Hepatocyte (in vitro differentiated cells): ENCODE results near the gene KIAA0319L. TPM values are rescaled to one million over a fixed set of nuclear protein-coding genes. Genes with fewer than 3 reads are reported as not detected.
"Not testable (repeated sequence)": the region's sequence is repeated elsewhere in the genome, so short reads cannot be mapped to it uniquely, and the experiment has no call there.

ENCODE experiments used
- DNase-seq: peaks from one replicate; pipeline ENCODE4 v3.0.0-alpha.2; 2016; ENCODE audit warnings: low spot score
- H2AFZ ChIP-seq: fragments of 200-600 bp; sonication (generic); 2 replicates; pipeline ENCODE4 v1.6.0; 2016; ENCODE audit warnings: antibody characterized with exemption, mild to moderate bottlenecking
- H3K27ac ChIP-seq: fragments of 200-600 bp; sonication (generic); 2 replicates; pipeline ENCODE4 v1.5.1; 2016; ENCODE audit warnings: mild to moderate bottlenecking
- H3K27me3 ChIP-seq: fragments of 200-600 bp; sonication (generic); 2 replicates; pipeline ENCODE4 v1.6.1; 2016
- H3K36me3 ChIP-seq: fragments of 200-600 bp; sonication (generic); replicated peaks from 2 replicates; pipeline ENCODE4 v1.5.1; 2016; ENCODE audit warnings: low read depth; ENCODE audit not compliant: insufficient read depth
- H3K4me1 ChIP-seq: fragments of 200-600 bp; sonication (generic); 2 replicates; pipeline ENCODE4 v1.5.1; 2016; ENCODE audit warnings: mild to moderate bottlenecking, moderate library complexity; ENCODE audit not compliant: insufficient read depth
- H3K4me2 ChIP-seq: fragments of 200-600 bp; sonication (generic); 2 replicates; pipeline ENCODE4 v1.6.0; 2016
- H3K4me3 ChIP-seq: fragments of 200-600 bp; sonication (generic); 2 replicates; pipeline ENCODE4 v1.5.1; 2016; ENCODE audit warnings: mild to moderate bottlenecking
- H3K79me2 ChIP-seq: fragments of 200-600 bp; sonication (generic); 2 replicates; pipeline ENCODE4 v1.6.0; 2017; ENCODE audit warnings: mild to moderate bottlenecking
- H3K9me2 ChIP-seq: fragments of 200-600 bp; sonication (generic); replicated peaks from 2 replicates; pipeline ENCODE4 v1.6.0; 2017; ENCODE audit warnings: mild to moderate bottlenecking; ENCODE audit not compliant: insufficient read depth
- H3K9me3 ChIP-seq: fragments of 200-600 bp; sonication (generic); 2 replicates; pipeline ENCODE4 v1.5.1; 2016; ENCODE audit warnings: low read depth, mild to moderate bottlenecking
- H4K20me1 ChIP-seq: fragments of 200-600 bp; sonication (generic); 2 replicates; pipeline ENCODE4 v1.6.0; 2016; ENCODE audit warnings: mild to moderate bottlenecking; ENCODE audit not compliant: insufficient read depth, poor library complexity, severe bottlenecking
- CTCF ChIP-seq: fragments of 200-600 bp; sonication (generic); IDR thresholded peaks from 2 replicates; pipeline ENCODE4 v1.5.1; 2016; ENCODE audit warnings: antibody characterized with exemption, mild to moderate bottlenecking; ENCODE audit not compliant: poor library complexity
- EZH2 ChIP-seq: fragments of 200-600 bp; sonication (generic); IDR thresholded peaks from 2 replicates; pipeline ENCODE4 v1.6.1; 2016; ENCODE audit warnings: antibody characterized with exemption, mild to moderate bottlenecking, borderline replicate concordance
- EZH2phosphoT487 ChIP-seq: fragments of 200-600 bp; sonication (generic); IDR thresholded peaks from one replicate; pipeline ENCODE4 v1.6.1; 2018; ENCODE audit warnings: antibody characterized with exemption, mild to moderate bottlenecking, low read depth, moderate library complexity; ENCODE audit not compliant: unreplicated experiment, severe bottlenecking
- WGBS: methylation state at CpG from one replicate; pipeline ENCODE4 v1.1.6; 2016; ENCODE audit warnings: low lambda C conversion rate; ENCODE audit errors: missing lambda C conversion rate; 5-methylcytosine and 5-hydroxymethylcytosine counted together
- polyA plus RNA-seq: library from polyadenylated mRNA; unstranded; fragments of >200 nt; fragmentation: Nextera tagmentation; extraction: Ambion mirVana; gene quantifications from 2 replicates; pipeline ENCODE4 v1.2.1, GENCODE V29; 2016
- total RNA-seq: library from RNA; depleted of rRNA; stranded (reverse); fragments of >200 nt; gene quantifications from 2 replicates; pipeline ENCODE4 v1.2.3, GENCODE V29; 2014

KIAA0319L gene
- total and polyA plus RNA-seq, 2 experiments from 2014 or later, result 56.3 to 77.7 TPM

DNA sequence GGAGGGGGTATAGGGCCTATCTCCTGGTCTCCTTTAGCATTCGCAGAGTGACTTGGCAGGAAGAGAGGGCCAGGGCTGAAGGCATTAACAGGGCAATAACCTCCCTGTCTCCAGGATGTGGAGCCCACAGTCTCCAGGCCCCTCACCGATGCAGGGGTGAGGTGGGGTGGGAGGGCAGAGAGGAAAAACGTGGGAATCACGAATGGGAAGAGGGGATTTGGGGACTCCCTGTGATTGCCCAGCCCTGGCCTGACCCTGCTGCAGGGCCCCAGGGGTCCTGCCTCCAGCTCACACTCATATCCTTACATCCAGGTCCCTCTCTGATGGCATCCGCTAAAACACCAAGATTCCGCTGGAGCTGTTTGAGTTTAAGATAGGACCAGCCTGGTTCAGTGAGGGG lies 30.5 kb upstream of the KIAA0319L start:
- Histone ChIP-seq H3K9me3 (no peaks in the 10 kb centered on the region), H3K27ac (no peak overlapping the region), H3K4me3 (no peak overlapping the region), H3K4me2 (no peak overlapping the region), H3K27me3 (no peaks in the 10 kb centered on the region), H3K9me2 (no peaks in the 10 kb centered on the region), H2AFZ (no peak overlapping the region), H3K4me1 (no peaks in the 10 kb centered on the region), H4K20me1 (no peaks in the 10 kb centered on the region), H3K79me2 (no peaks in the 10 kb centered on the region), H3K36me3 (no peaks in the 10 kb centered on the region)
- WGBS, result 76% methylated on average over 6 of the region's 6 CpGs
- TF ChIP-seq EZH2 (no peak), EZH2phosphoT487 (no peak), CTCF (no peak)
- no peak for DNase-seq

DNA sequence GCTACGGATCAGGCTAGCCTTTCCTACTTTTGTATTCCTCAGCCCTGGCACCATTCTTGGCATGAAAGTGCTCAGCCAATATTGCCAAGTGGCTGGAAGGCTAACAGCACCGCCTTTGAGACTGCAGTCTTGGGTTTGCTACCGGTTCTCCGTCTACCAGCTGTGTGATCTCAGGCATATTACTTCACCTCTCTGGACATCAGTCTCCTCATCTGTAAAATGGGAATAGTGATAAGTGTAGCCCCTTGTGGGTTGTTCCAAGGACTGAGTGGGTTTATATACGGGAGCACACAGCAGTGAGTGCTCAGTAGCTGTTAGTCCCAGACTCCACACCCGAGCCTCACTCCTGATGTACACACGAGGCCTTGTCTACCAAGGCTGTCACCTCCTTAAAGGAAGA lies 29.6 kb upstream of the KIAA0319L start:
- H3K27ac ChIP-seq, result no peak overlapping the region
- TF ChIP-seq CTCF (no peak), EZH2phosphoT487 (no peak), EZH2 (no peak)
- 93% methylated on average over 7 of the region's 7 CpGs for WGBS
- no peaks in the 10 kb centered on the region for H3K27me3 ChIP-seq
- no peak overlapping the region for H3K4me2 ChIP-seq
- no peaks in the 10 kb centered on the region for H3K4me1 ChIP-seq
- no peaks in the 10 kb centered on the region for H3K79me2 ChIP-seq
- DNase-seq, result no peak
- H3K9me2 ChIP-seq, result no peaks in the 10 kb centered on the region
- H3K9me3 ChIP-seq, result no peaks in the 10 kb centered on the region
- no peak overlapping the region for H3K4me3 ChIP-seq
- H3K36me3 ChIP-seq, result no peaks in the 10 kb centered on the region
- no peak overlapping the region for H2AFZ ChIP-seq
- no peaks in the 10 kb centered on the region for H4K20me1 ChIP-seq

GRCh38 chr1:35585805-35586204 lies 28.6 kb upstream of the KIAA0319L start:
- not testable (repeated sequence) for H2AFZ ChIP-seq, H3K9me2 ChIP-seq, H3K79me2 ChIP-seq, H3K4me2 ChIP-seq, H3K9me3 ChIP-seq, H4K20me1 ChIP-seq, H3K36me3 ChIP-seq, H3K27me3 ChIP-seq, DNase-seq, H3K27ac ChIP-seq, H3K4me1 ChIP-seq, H3K4me3 ChIP-seq
- WGBS, result 94% methylated on average over 1 of the region's 1 CpG

DNA sequence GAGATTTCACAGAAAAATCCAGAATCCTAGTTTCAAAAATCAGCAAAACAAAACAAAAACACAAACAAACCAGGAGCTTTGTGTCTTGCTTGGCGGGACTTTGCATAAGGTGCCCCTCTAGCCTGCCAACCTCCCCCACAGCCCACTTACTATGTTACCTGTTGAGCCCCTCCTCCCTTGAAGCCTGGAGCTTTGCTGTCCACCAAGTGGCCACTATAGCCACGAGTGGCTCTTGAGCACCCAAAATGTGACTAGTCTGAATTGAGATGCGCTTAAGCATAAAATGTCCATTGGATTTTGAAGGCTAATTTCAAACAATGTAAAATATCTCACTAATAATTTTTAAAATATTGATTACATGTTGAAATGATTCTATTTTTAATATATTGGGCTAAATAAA lies 28.1 kb upstream of the KIAA0319L start:
- Histone ChIP-seq H3K27me3 (no peaks in the 10 kb centered on the region), H3K4me2 (no peak overlapping the region), H3K36me3 (no peaks in the 10 kb centered on the region), H4K20me1 (no peaks in the 10 kb centered on the region), H3K4me3 (no peak overlapping the region), H3K27ac (no peak overlapping the region), H3K79me2 (no peaks in the 10 kb centered on the region), H3K4me1 (no peaks in the 10 kb centered on the region), H2AFZ (no peak overlapping the region), H3K9me3 (no peaks in the 10 kb centered on the region), H3K9me2 (no peaks in the 10 kb centered on the region)
- WGBS, result 88% methylated on average over 3 of the region's 3 CpGs
- DNase-seq, result no peak
- TF ChIP-seq EZH2, result no peak
- no peak for TF ChIP-seq CTCF
- TF ChIP-seq EZH2phosphoT487, result no peak

DNA sequence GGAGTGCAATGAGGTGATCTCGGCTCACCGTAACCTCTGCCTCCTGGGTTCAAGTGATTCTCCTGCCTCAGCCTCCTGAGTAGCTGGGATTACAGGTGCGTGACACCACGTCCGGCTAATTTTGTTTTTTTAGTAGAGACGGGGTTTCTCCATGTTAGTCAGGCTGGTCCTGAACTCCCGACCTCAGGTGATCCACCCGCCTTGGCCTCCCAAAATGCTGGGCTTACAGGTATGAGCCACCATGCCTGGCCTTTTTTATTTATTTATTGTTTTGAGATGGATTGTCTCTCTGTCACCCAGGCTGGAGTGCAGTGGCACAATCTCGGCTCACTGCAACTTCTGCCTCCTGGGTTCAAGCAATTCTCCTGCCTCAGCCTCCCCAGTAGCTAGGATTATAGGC lies 24.4 kb upstream of the KIAA0319L start:
- WGBS, result 93% methylated on average over 9 of the region's 9 CpGs
- H3K79me2 ChIP-seq, H3K36me3 ChIP-seq, H2AFZ ChIP-seq, H3K9me3 ChIP-seq, H3K4me3 ChIP-seq, H3K4me2 ChIP-seq, DNase-seq, H3K27ac ChIP-seq, H4K20me1 ChIP-seq, H3K9me2 ChIP-seq: not testable (repeated sequence)
- H3K27me3 ChIP-seq, result peaks cover 20% of the 10 kb centered on the region
- peaks cover 13% of the 10 kb centered on the region for H3K4me1 ChIP-seq
